ENCODE results near the gene ZSCAN9. TPM values are rescaled to one million over a fixed set of nuclear protein-coding genes. Genes with fewer than 3 reads are reported as not detected.

The ZSCAN9 gene
- polyA plus RNA-seq, 4 donors: 5.5 to 15.5 (median 6.8) TPM

DNA sequence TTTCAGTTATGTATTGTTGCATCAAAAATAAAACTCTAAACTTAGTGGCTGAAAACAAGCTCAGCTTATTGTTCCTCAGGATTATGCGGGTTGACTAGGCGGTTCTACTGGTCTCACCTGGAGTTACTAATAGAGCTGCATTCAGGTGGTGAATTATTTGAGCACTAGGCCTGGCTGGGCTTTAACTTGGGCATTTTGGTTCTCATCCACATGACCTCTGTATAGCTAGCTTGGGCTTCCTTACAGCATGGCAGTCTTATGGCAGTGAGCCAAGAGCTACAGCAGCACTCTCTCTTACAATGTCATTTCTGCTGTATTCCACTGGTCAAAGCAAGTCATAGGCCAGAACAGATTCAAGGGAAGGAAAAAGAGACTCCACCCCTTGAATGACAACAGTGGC, 57.9 kb downstream of the ZSCAN9 start:
- no peak for FAIRE-seq
- no peak for DNase-seq

More for the DNA sequence above, 57.9 kb downstream of the ZSCAN9 start:
- Histone ChIP-seq H3K4me1 (ENCODE audit: control insufficient read depth in 3 of 3, insufficient read depth in 2 of 3, low read depth in 1 of 3, low read length in 2 of 3) (peaks cover 0 to 3% (median 3%) of the 10 kb centered on the region in 3 donors), H3K9me3 (ENCODE audit: control insufficient read depth in 2 of 2, insufficient read depth in 1 of 2, low read depth in 1 of 2, low read length in 1 of 2) (peaks cover 0 to 5% of the 10 kb centered on the region in 2 donors), H3K4me3 (ENCODE audit: low read depth in 1 of 3, low read length in 3 of 3) (no peak overlapping the region), H3K27me3 (ENCODE audit: control insufficient read depth in 3 of 3, insufficient read depth in 3 of 3, low read length in 3 of 3) (peaks cover 0 to 2% (median 0%) of the 10 kb centered on the region in 3 donors), H3K36me3 (ENCODE audit: control insufficient read depth in 3 of 3, insufficient read depth in 2 of 3, low read depth in 1 of 3, low read length in 3 of 3) (peaks cover 0 to 9% (median 0%) of the 10 kb centered on the region in 3 donors), H3K27ac (ENCODE audit: low read depth in 1 of 3, low read length in 2 of 3) (no peak overlapping the region)
- 99 to 100% (median 100%) methylated on average over 2 of the region's 2 CpGs for WGBS, 3 donors

Other genes with a start within 250 kb of the ZSCAN9 start
- gene ZNF165, start 144.7 kb upstream of the ZSCAN9 start, polyA plus RNA-seq: 1 to 10 TPM; 2.7 to 4.3 (median 3.6) TPM
- 10 to 100 TPM in 2 of 4 donors, 1 to 10 TPM in 2; 8.6 to 15.4 (median 10.5) TPM for gene ZSCAN16, start 100.7 kb upstream of the ZSCAN9 start, polyA plus RNA-seq
- gene ZKSCAN8, start 83.4 kb upstream of the ZSCAN9 start, polyA plus RNA-seq: 10 to 100 TPM in 1 of 4 donors, 1 to 10 TPM in 3; 1.1 to 20.1 (median 2.3) TPM
- 1 to 10 TPM; 2.7 to 7.9 (median 3.8) TPM for gene ZKSCAN4, start 27.0 kb downstream of the ZSCAN9 start, polyA plus RNA-seq
- 1 to 10 TPM in 1 of 4 donors, under 1 TPM in 3; 0.45 to 1.1 (median 0.86) TPM for gene NKAPL, start 34.0 kb downstream of the ZSCAN9 start, polyA plus RNA-seq
- 10 to 100 TPM in 1 of 4 donors, 1 to 10 TPM in 3; 4.7 to 21.1 (median 6.7) TPM for gene ZSCAN26, start 41.9 kb downstream of the ZSCAN9 start, polyA plus RNA-seq
- 1 to 10 TPM in 3 of 4 donors, under 1 TPM in 1; 0.81 to 3.2 (median 1.2) TPM for gene PGBD1, start 56.3 kb downstream of the ZSCAN9 start, polyA plus RNA-seq
- gene ZSCAN31, start 110.9 kb downstream of the ZSCAN9 start, polyA plus RNA-seq: 1 to 10 TPM; 1.3 to 5.1 (median 4.0) TPM
- gene ZKSCAN3, start 124.7 kb downstream of the ZSCAN9 start, polyA plus RNA-seq: 1 to 10 TPM; 1.1 to 5.3 (median 1.9) TPM
- gene ZSCAN12, start 174.5 kb downstream of the ZSCAN9 start, polyA plus RNA-seq: 1 to 10 TPM; 1.6 to 8.4 (median 2.0) TPM
- gene ZSCAN23, start 218.2 kb downstream of the ZSCAN9 start, polyA plus RNA-seq: 1 to 10 TPM in 1 of 4 donors, under 1 TPM in 1, not detected in 2; 0.91 to 3.5 TPM

Measured in small intestine (tissue), 7 donors.